ENCODE measurements around the gene AKAP7.

DNA sequence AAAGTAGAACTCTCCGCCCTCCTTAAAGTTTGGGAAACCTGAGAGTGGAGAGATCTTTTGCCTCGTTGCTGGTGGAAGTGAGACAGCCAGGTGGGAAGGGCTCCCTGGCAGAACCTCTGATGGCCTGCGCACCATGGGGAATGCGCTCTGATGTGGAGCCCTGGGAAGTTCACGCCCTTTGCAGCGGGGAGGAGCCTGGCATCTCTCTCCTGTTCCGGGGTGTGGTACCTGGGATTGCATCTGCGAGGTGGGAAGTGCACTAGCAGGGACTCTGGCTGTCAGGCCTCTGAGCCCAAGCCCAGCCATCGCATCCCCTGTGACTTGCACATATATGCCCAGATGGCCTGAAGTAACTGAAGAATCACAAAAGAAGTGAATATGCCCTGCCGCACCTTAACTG is 159.8 kb downstream of the AKAP7 start:
- TF ChIP-seq, protein P1, sequence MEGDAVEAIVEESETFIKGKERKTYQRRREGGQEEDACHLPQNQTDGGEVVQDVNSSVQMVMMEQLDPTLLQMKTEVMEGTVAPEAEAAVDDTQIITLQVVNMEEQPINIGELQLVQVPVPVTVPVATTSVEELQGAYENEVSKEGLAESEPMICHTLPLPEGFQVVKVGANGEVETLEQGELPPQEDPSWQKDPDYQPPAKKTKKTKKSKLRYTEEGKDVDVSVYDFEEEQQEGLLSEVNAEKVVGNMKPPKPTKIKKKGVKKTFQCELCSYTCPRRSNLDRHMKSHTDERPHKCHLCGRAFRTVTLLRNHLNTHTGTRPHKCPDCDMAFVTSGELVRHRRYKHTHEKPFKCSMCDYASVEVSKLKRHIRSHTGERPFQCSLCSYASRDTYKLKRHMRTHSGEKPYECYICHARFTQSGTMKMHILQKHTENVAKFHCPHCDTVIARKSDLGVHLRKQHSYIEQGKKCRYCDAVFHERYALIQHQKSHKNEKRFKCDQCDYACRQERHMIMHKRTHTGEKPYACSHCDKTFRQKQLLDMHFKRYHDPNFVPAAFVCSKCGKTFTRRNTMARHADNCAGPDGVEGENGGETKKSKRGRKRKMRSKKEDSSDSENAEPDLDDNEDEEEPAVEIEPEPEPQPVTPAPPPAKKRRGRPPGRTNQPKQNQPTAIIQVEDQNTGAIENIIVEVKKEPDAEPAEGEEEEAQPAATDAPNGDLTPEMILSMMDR (IDR thresholded peaks at IDR 0.05; ENCODE audit: low read length): no peak
- no peak for TF ChIP-seq EZH2 (IDR thresholded peaks at IDR 0.05; ENCODE audit: borderline replicate concordance, low read length)

All from OCI-LY1 (cell line).